LNCaP clone FGC (cell line): Measurements from ENCODE around the gene GAS1.
A peak's percentile ranks its signal among the peaks of the same experiment; 100 is the strongest.

Source experiments
- DNase-seq: peaks from one replicate; pipeline ENCODE4 v3.0.0-alpha.2; 2011; ENCODE audit warnings: low read depth
- H3K4me3 ChIP-seq: 2 replicates; pipeline ENCODE4 v1.5.1; 2011; ENCODE audit warnings: mild to moderate bottlenecking, low read depth, low read length, control low read depth
- CTCF ChIP-seq: IDR thresholded peaks from 2 replicates; pipeline ENCODE4 v1.5.1; 2012; ENCODE audit warnings: mild to moderate bottlenecking; ENCODE audit not compliant: control insufficient read depth, insufficient read depth; ENCODE audit errors: extremely low read depth

GAS1 gene

GRCh38 chr9:86943201-86944113 is 3.8 kb downstream of the GAS1 start:
- H3K4me3 ChIP-seq, result no peak overlapping the region
- peak; percentile 67 for DNase-seq
- TF ChIP-seq CTCF, result no peak

GRCh38 chr9:86942281-86943200 is 4.8 kb downstream of the GAS1 start:
- TF ChIP-seq CTCF, result no peak
- no peak overlapping the region for H3K4me3 ChIP-seq
- no peak for DNase-seq

- no peak for TF ChIP-seq CTCF
- DNase-seq, result no peak
- H3K4me3 ChIP-seq, result no peak overlapping the region
These were observed 6.1 kb downstream of the GAS1 start for GRCh38 chr9:86941197-86941596.

GRCh38 chr9:86940774-86941173 is 6.5 kb downstream of the GAS1 start:
- DNase-seq, result no peak
- no peak for TF ChIP-seq CTCF
- no peak overlapping the region for H3K4me3 ChIP-seq

- no peak overlapping the region for H3K4me3 ChIP-seq
- no peak for TF ChIP-seq CTCF
- no peak for DNase-seq
These were observed 7.4 kb downstream of the GAS1 start for GRCh38 chr9:86939891-86940290.

- H3K4me3 ChIP-seq, result no peak overlapping the region
- DNase-seq, result no peak
- TF ChIP-seq CTCF, result no peak
These were observed 8.0 kb downstream of the GAS1 start for GRCh38 chr9:86939321-86939720.
